Cerebellar nuclear complex (tissue), 1 donor: Measurements from ENCODE around the gene PRKAG2.
A peak's percentile ranks its signal among the peaks of the same experiment; 100 is the strongest.
"Not testable (repeated sequence)": the region's sequence is repeated elsewhere in the genome, so short reads cannot be mapped to it uniquely, and the experiment has no call there.

Experiments
- DNase-seq, 2 experiments: peaks; one replicate each; lab custom pipeline; 2025; lab: John Stamatoyannopoulos, UW

The PRKAG2 gene

GRCh38 chr7:151786936-151787335 lies 90.0 kb downstream of the PRKAG2 start:
- no peak for DNase-seq

DNA sequence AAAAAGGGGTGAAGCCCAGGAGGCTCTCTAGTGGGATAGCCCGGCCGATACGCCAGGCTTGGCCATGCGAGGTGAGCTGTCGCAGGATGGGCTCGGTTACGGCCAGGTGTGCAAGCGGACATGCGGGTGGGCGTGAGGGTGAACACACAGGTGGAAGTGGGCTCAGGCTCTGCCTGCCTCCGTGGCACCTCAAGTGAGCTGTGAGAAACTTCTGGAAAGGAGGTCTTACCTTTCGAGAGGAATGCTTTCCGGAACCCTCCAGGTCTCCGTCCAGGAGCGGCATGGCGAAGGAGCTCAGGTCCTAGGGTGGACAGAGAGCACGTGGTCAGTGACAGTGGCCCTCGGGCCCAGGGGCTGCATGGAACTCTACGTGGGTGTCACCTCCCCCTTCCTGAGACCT lies 90.7 kb downstream of the PRKAG2 start:
- DNase-seq, result no peak

DNA sequence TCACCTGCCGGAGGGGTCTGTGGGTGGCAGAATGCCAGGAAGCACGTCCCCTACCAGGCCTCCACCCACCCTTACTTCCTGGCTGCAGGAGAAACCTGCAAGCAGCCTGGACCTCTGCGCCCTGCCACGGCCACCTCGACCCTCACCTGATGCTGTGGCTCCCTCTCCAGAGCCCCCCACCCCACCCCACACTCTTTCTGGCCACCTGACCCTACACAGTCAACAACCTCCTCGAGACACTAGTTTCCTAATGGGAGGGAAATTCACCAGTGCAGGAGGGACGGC lies 91.3 kb downstream of the PRKAG2 start:
- DNase-seq, result no peak

GRCh38 chr7:151784853-151785680 lies 91.8 kb downstream of the PRKAG2 start:
- DNase-seq, result no peak

DNA sequence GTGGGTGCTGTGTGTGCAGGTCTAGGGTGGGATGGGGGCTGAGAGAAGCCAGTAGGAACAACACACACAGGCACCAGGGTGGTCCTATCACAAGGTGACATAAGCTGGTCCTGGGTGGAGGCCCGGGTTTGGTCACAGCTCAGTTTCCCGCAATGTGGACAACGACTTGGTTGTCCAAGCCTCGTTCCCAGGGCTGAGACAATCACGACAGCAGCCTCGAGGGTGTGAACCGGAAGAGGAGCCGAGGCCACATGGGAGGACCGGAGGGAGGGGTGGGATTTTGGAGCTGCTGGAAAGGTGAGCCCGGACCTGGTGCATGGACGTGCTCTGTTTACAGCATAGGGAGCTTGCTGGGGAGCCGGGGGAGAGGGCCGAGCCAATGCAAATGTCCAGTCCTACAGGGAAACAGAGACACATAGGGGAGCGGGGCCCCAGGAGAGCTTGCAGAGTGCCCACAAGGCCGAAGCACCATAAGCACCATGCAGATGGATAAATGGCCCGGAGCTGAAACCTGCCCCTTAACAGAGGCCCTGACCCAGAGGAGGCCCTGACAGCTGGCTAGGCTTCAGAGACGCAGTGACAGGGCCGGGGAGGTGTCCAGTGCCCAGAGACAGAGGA lies 92.8 kb downstream of the PRKAG2 start:
- no peak for DNase-seq

DNA sequence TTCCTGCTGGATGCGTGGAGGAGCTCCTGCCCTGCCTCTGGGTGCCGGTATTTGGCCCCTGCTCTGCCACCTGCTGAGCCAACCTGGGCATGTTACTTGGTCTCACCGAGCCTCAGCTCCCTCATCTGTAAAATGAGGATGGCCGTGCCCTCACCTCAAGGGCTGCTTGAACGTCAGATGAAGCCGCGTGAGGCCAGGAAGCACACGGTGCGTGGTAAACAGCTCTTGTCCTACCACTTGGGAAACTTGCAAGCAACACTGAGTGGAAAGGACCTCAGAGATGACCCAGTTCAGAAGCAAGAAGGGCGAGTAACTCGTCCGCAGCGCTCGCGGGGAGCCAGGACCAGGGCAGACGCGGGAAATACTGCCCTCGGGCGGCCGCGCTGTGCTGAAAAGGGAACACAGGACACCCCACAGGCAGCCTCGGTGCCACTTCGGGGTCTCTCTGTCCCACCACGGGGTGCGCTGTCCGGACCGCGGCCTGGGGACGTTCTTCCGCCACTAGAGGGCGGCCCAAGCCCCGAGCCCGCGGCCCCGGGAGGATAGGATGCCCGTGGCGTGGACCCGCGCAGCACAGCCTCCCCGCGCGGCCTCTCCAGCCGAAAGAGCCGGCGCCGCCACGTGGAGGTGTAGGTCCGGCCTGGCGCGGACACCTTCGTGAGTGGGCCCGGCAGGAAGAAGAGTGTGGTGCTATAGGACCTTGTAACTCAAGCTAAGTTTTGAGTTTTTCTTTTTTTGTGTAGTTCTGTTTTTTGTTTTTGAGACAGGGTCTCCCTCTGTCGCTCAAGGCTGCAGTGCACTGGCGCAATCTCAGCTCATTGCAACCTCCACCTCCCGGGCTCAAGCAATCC lies 94.1 kb downstream of the PRKAG2 start:
- peak in 1 of 2 experiments; percentile 40 for DNase-seq

- DNase-seq, result not testable (repeated sequence)
These were observed 94.7 kb downstream of the PRKAG2 start for GRCh38 chr7:151782256-151782597.

GRCh38 chr7:151781161-151781845 lies 95.6 kb downstream of the PRKAG2 start:
- DNase-seq, result no peak

- no peak for DNase-seq
These were observed 96.3 kb downstream of the PRKAG2 start for GRCh38 chr7:151780631-151781030.

GRCh38 chr7:151779678-151780077 lies 97.2 kb downstream of the PRKAG2 start:
- DNase-seq, result no peak

DNA sequence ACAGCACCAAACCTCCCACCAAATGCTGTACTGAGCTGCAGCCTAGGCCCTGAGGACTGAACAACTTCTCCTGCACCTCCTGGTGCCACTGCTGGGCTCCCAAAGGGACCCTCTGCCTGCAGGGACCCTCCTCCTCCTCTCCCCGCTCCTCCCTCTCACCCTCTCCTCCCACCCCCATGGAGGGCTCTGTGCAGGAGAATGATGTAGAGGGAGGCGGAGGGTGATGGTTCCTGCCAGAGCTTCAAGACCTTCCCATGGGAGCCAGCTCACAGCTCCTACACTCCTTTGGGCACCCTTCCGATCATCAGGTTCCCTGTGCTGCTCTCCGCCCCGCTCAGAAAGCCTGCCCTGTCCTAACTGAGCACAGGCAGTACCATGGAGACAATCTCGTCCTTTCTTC lies 97.7 kb downstream of the PRKAG2 start:
- DNase-seq, result no peak

- no peak for DNase-seq
These were observed 98.8 kb downstream of the PRKAG2 start for GRCh38 chr7:151777908-151778670.

DNA sequence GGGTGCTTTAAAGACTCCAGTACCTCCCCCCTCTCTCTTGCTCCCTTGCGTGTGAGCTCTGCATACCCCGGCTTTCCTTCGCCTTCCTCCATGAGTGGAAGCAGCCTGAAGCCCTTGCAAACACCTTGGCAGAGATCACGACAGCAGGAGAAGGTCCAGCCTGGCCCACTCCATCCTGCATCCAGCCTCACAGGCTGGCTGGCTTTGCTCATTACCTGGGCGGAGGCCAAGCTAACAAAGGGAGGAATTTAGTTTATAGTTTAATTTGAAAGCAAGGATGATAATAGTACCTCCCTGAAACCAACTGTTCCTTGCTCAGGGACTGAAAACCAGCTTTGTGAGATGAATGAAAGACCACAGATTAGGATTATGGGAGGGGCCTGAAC lies 99.4 kb downstream of the PRKAG2 start:
- DNase-seq, result no peak

DNA sequence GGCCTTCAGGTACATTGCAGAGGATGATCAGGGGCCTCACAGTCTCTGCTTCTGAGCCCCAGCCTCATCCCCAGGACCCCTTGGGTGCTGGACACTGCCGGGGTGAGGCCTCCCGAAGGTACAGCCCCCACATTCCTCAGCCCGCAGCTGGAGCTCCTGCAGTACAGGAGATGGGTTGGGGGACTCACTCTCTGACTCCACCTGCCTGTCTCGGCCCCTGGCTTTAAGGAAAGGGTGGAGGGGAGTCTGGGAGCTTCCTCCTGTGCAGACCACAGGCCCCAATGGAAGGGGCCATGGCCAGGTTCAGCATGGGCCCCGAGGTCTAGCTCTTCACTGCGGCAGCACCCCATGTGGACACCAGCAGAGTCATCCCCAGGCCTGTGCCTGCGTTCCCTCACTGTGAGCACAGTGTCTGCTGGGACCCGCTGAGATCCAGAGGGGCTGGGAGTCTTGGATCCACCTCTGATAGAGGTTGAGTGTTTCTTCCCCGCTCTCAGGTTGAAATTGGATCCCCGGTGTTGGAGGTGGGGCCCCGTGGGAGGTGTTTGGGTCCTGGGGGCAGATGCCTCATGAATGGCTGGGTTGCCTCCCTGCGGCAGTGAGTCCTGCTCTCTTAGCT lies 99.9 kb downstream of the PRKAG2 start:
- no peak for DNase-seq

DNA sequence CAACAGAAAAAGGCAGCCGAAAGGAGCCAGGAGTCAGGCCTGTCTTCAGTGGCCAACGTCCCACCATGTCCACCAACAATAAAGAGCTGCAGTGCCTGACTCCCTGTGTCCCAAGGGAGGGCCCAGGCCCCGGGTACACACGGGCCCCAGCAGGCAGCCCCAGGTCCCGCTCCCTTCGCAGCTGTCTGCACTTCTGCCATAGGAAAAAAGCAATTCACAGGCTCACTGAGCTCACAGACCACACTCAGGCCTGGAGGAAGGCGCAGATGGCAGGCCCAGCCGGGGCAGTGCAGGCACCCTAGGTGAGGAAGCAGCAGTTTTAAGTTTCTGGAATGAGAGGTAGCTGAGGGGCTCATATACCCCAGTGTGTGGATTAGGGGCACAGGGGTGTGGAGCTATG lies 100.5 kb downstream of the PRKAG2 start:
- DNase-seq, result no peak

GRCh38 chr7:151775547-151776443 lies 101.1 kb downstream of the PRKAG2 start:
- DNase-seq, result peak in 1 of 2 experiments; percentile 24

- DNase-seq, result no peak
These were observed 102.0 kb downstream of the PRKAG2 start for GRCh38 chr7:151774951-151775350.

- no peak for DNase-seq
These were observed 103.1 kb downstream of the PRKAG2 start for GRCh38 chr7:151773797-151774196.

- no peak for DNase-seq
These were observed 106.7 kb downstream of the PRKAG2 start for GRCh38 chr7:151770232-151770631.

DNA sequence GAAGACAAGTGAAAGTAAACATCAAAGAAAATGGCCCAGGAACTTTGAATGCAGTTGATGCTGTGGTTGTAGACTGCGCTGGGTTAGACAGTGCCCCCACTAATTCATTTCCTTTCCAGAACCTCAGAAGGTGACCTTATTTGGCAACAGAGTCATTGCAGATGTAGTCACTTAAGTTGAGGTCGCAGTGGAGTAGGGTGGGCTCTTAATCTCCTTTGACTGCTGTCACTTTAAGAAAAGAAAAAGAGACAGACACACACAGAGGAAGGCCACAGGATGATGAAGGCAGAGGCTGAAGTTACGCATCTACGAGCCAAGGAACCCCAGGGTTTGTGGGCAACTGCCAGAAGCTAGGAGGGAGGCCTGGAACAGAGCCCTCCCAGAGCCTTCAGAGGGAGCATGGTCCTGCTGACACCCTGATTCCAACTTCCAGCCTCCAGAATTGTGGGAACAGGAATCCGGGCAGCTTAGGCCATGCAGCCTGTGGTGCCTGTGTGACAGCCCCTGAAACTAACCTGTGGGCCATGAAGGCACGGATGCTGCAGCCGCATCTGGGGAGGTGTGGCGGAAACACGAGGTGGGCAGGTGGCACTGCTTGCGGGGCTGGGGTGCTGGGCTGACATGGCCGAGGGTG lies 107.6 kb downstream of the PRKAG2 start:
- no peak for DNase-seq
